ENCODE results near the gene KLHL5. TPM values are rescaled to one million over a fixed set of nuclear protein-coding genes. Genes with fewer than 3 reads are reported as not detected.

The KLHL5 gene
- polyA plus RNA-seq, 3 donors = 16.7 to 32.2 (median 23.3) TPM

DNA sequence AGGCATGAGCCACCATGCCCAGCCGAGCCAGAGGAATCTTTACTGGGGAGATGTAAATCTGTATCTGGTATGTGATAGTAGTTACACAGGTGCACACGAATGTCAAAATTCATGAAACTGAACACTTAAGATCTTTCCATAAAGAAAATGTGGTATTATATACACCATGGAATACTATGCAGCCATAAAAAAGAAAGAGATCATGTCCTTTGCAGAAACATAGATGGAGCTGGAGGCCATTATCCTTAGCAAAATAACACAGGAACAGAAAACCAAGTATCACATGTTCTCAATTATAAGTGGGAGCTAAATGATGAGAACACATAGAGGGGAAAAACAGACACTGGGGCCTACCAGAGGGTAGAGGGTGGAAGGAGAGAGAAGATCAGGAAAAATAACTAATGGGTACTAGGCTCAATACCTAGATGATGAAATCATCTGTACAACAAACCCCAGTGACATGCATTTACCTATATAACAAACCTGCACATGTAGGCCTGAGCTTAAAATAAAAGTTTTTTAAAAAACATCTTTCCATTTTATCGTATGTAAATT lies 37.6 kb upstream of the KLHL5 start:
- no peak overlapping the region for H3K9ac ChIP-seq (ENCODE audit: insufficient read depth, low read length, poor library complexity, severe bottlenecking)
- H3K4me3 ChIP-seq (replicated peaks in 1 of 3; ENCODE audit: low read depth in 2 of 3, low read length in 3 of 3) = no peak overlapping the region
- H3K27me3 Mint-ChIP-seq (ENCODE audit: low read depth in 3 of 3) = peaks cover 0 to 1% (median 0%) of the 10 kb centered on the region in 3 donors
- whole genome bisulfite sequencing (ENCODE audit: insufficient coverage) = no CpG with 5 or more reads among the region's 3 CpGs
- no peak overlapping the region for H3K4me3 Mint-ChIP-seq
- no peak for DNase-seq
- H3K27ac ChIP-seq (ENCODE audit: low read depth in 1 of 2, low read length in 2 of 2) = no peak overlapping the region
- TF ChIP-seq, protein P1, sequence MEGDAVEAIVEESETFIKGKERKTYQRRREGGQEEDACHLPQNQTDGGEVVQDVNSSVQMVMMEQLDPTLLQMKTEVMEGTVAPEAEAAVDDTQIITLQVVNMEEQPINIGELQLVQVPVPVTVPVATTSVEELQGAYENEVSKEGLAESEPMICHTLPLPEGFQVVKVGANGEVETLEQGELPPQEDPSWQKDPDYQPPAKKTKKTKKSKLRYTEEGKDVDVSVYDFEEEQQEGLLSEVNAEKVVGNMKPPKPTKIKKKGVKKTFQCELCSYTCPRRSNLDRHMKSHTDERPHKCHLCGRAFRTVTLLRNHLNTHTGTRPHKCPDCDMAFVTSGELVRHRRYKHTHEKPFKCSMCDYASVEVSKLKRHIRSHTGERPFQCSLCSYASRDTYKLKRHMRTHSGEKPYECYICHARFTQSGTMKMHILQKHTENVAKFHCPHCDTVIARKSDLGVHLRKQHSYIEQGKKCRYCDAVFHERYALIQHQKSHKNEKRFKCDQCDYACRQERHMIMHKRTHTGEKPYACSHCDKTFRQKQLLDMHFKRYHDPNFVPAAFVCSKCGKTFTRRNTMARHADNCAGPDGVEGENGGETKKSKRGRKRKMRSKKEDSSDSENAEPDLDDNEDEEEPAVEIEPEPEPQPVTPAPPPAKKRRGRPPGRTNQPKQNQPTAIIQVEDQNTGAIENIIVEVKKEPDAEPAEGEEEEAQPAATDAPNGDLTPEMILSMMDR (IDR thresholded peaks at IDR 0.05) = no peak
- H3K4me1 ChIP-seq (ENCODE audit: control insufficient read depth in 1 of 2, insufficient read depth in 2 of 2, low read length in 2 of 2) = peaks cover 30 to 31% of the 10 kb centered on the region in 2 donors
- no peak overlapping the region for H2AFZ ChIP-seq (ENCODE audit: insufficient read depth, low read depth, low read length, poor library complexity, severe bottlenecking)
- H3K9me3 Mint-ChIP-seq = peaks cover 0 to 7% (median 2%) of the 10 kb centered on the region in 7 donors
- H3K36me3 Mint-ChIP-seq = peaks cover 0 to 5% of the 10 kb centered on the region in 2 donors
- peaks cover 30% of the 10 kb centered on the region for H3K4me1 Mint-ChIP-seq
- H3K4me2 ChIP-seq (replicated peaks; ENCODE audit: extremely low read depth, low read length, poor library complexity, severe bottlenecking) = no peak overlapping the region
- H4K20me1 ChIP-seq (ENCODE audit: insufficient read depth, low read length) = no peaks in the 10 kb centered on the region
- H3K79me2 ChIP-seq (ENCODE audit: insufficient read depth, low read length) = peaks cover 7% of the 10 kb centered on the region
- intact Hi-C loops (cut with micrococcal nuclease) = no loop called here
- peak overlapping the region in 2 of 7 donors; percentile 25 to 58 for H3K27ac Mint-ChIP-seq
- no peaks in the 10 kb centered on the region for H3K36me3 ChIP-seq (replicated peaks in 1 of 2; ENCODE audit: control insufficient read depth in 1 of 2, insufficient read depth in 2 of 2, low read length in 2 of 2)
- H3K9me3 ChIP-seq (replicated peaks in 1 of 2; ENCODE audit: control insufficient read depth in 1 of 2, insufficient read depth in 1 of 2, low read length in 2 of 2) = no peaks in the 10 kb centered on the region
- H3K27me3 ChIP-seq (ENCODE audit: control insufficient read depth in 2 of 2, insufficient read depth in 2 of 2, low read length in 2 of 2) = no peaks in the 10 kb centered on the region

DNA sequence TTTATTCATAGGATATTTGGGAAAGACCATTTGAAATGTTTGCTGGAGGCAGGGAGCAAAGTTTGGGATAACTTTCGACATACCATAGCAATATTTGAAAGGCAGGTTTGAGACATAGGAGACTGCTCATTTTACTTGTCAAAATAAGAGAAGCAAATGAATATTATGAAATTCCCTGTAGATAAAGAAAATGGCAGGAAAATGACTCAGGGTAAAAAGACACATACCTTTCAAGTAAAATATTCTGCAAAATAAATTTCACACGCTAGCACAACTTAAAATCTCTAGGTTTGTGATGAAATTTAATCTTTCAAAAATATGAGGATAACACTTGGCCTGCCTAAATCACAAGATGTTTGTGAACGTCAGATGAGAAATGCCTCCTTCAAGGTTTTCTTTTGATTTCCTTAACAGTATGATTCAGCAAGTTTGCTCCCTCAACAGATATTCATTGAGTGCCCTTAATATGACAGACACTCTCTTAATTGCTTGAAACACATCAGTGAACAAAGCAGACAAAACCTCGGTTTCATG lies 36.4 kb upstream of the KLHL5 start:
- Histone ChIP-seq H2AFZ (ENCODE audit: insufficient read depth, low read depth, low read length, poor library complexity, severe bottlenecking) (peak overlapping the region; percentile 6), H3K27me3 (ENCODE audit: control insufficient read depth in 2 of 2, insufficient read depth in 2 of 2, low read length in 2 of 2) (no peaks in the 10 kb centered on the region), H3K4me3 (replicated peaks in 1 of 3; ENCODE audit: low read depth in 2 of 3, low read length in 3 of 3) (peak overlapping the region in 2 of 3 experiments; percentile 12 to 44), H3K27ac (ENCODE audit: low read depth in 1 of 2, low read length in 2 of 2) (peak overlapping the region in 1 of 2 donors; percentile 64), H4K20me1 (ENCODE audit: insufficient read depth, low read length) (no peaks in the 10 kb centered on the region), H3K9me3 (replicated peaks in 1 of 2; ENCODE audit: control insufficient read depth in 1 of 2, insufficient read depth in 1 of 2, low read length in 2 of 2) (no peaks in the 10 kb centered on the region), H3K4me1 (ENCODE audit: control insufficient read depth in 1 of 2, insufficient read depth in 2 of 2, low read length in 2 of 2) (peaks cover 39 to 40% of the 10 kb centered on the region in 2 donors), H3K36me3 (replicated peaks in 1 of 2; ENCODE audit: control insufficient read depth in 1 of 2, insufficient read depth in 2 of 2, low read length in 2 of 2) (no peaks in the 10 kb centered on the region), H3K9ac (ENCODE audit: insufficient read depth, low read length, poor library complexity, severe bottlenecking) (no peak overlapping the region), H3K4me2 (replicated peaks; ENCODE audit: extremely low read depth, low read length, poor library complexity, severe bottlenecking) (peak overlapping the region; percentile 55), H3K79me2 (ENCODE audit: insufficient read depth, low read length) (peaks cover 16% of the 10 kb centered on the region)
- Mint-ChIP-seq H3K9me3 (peaks cover 0 to 7% (median 0%) of the 10 kb centered on the region in 7 donors), H3K4me1 (peaks cover 37% of the 10 kb centered on the region), H3K36me3 (peaks cover 0 to 5% of the 10 kb centered on the region in 2 donors), H3K27me3 (ENCODE audit: low read depth in 3 of 3) (no peaks in the 10 kb centered on the region), H3K27ac (peak overlapping the region; percentile 64 to 86 (median 78)), H3K4me3 (peak overlapping the region; percentile 30 to 31)
- DNase-seq = peak; percentile 9 to 41 (median 37)
- intact Hi-C loops (cut with micrococcal nuclease) = no loop called here
- TF ChIP-seq, protein P1 (IDR thresholded peaks at IDR 0.05) = no peak
- no CpG with 5 or more reads among the region's 4 CpGs for WGBS (ENCODE audit: insufficient coverage)

Data from CD14-positive monocyte (primary cell).